Breast epithelium (tissue), 3 donors: ENCODE data around the gene TRPC3.

Source experiments
- CTCF ChIP-seq, 3 donors: fragments of 450-650 bp; IDR thresholded peaks; one replicate each; pipeline ENCODE4 v1.5.1; 2016 to 2017; ENCODE audit warnings: antibody characterized with exemption in 3 of 3, mild to moderate bottlenecking in 3 of 3, moderate library complexity in 3 of 3
- POLR2A ChIP-seq: fragments of 450-650 bp; IDR thresholded peaks from one replicate; pipeline ENCODE4 v1.6.1; 2016; ENCODE audit warnings: antibody characterized with exemption, mild to moderate bottlenecking, moderate library complexity
- POLR2AphosphoS5 ChIP-seq, 3 donors: sonication (generic); formaldehyde crosslinking; IDR thresholded peaks; one replicate each; pipeline ENCODE4 v1.6.1; 2017; ENCODE audit warnings: antibody characterized with exemption in 3 of 3

DNA sequence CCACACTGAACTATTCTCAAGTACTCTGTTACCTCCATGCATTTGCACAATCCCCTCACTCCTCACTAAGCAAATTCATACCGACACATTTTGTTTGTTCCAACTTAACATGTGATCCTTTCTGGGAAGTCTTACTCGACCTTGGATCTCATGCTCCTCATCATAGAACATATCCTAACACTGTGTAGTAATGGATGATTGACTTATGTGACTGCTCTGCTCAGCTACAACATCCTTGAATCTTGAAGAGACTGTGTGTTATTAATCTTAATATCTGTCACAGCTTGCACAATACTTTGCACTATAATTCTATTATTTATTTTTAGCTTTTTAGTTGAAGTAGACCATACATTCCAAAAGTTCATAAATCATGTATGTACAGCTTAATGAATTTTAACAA, 23.9 kb upstream of the TRPC3 start:
- TF ChIP-seq CTCF (IDR thresholded peaks at IDR 0.05) = no peak
- TF ChIP-seq POLR2A = no peak
- TF ChIP-seq POLR2AphosphoS5 (IDR thresholded peaks at IDR 0.05) = no peak
